B cell (primary cell): ENCODE data around the gene TMEM164. TPM values are rescaled to one million over a fixed set of nuclear protein-coding genes. Genes with fewer than 3 reads are reported as not detected.

Experiments used
- ATAC-seq: fragments of 200-7000 bp; cut with Tn5 transposase; one replicate; pipeline ENCODE4 v1.10.0; 2021; ENCODE audit warnings: low read depth, mild to moderate bottlenecking, moderate number of reproducible peaks, moderate library complexity
- CTCF ChIA-PET: fragments of 350-600 bp; sonication (Branson Sonifier 250); formaldehyde crosslinking; loops from one replicate; lab custom pipeline; 2021; ENCODE audit warnings: antibody characterized with exemption, inconsistent platforms; lab: Charles Lee
- POLR2A ChIA-PET: fragments of 350-600 bp; sonication (Branson Sonifier 250); formaldehyde crosslinking; loops from one replicate; lab custom pipeline; 2021; ENCODE audit warnings: antibody characterized with exemption; lab: Charles Lee
- DNase-seq: peaks from one replicate; pipeline ENCODE4 v3.0.0; 2013
- H2AFZ ChIP-seq: 2 replicates; pipeline ENCODE4 v1.6.1; 2012; ENCODE audit warnings: mild to moderate bottlenecking, low read depth, low read length; ENCODE audit not compliant: insufficient read depth, poor library complexity, severe bottlenecking
- H3K27ac ChIP-seq, 2 donors: 1 replicate in 1 of 2; 2 replicates in 1 of 2; pipeline ENCODE4 v1.5.1; 2012 to 2013; ENCODE audit warnings: low read length in 2 of 2, mild to moderate bottlenecking in 2 of 2, moderate library complexity in 1 of 2
- H3K27me3 ChIP-seq, 4 experiments: fragments of 200-600 bp in 1 of 4; sonication (generic) in 1 of 4; replicated peaks in 1 of 4; 1 replicate in 2 of 4; 2 replicates in 2 of 4; pipeline versions ENCODE4 v1.6.1 to v1.7.0; 2013 to 2016; ENCODE audit warnings: low read length in 3 of 4, mild to moderate bottlenecking in 2 of 4, mixed read lengths in 1 of 4, moderate library complexity in 1 of 4; ENCODE audit not compliant: insufficient read depth in 4 of 4, control insufficient read depth in 3 of 4; ENCODE audit errors: control extremely low read depth in 1 of 4
- H3K36me3 ChIP-seq, 2 experiments: replicated peaks in 1 of 2; 1 replicate in 1 of 2; 2 replicates in 1 of 2; pipeline versions ENCODE4 v1.6.1 to v1.7.1; 2013; ENCODE audit warnings: low read length in 1 of 2; ENCODE audit not compliant: insufficient read depth in 2 of 2, control insufficient read depth in 1 of 2; ENCODE audit errors: control extremely low read depth in 1 of 2, extremely low read depth in 1 of 2
- H3K4me1 ChIP-seq, 2 donors: fragments of 200-600 bp in 1 of 2; sonication (generic) in 1 of 2; 1 replicate in 1 of 2; 2 replicates in 1 of 2; pipeline versions ENCODE4 v1.5.1 to v1.6.1; 2013 to 2017; ENCODE audit warnings: low read length in 2 of 2; ENCODE audit not compliant: control insufficient read depth in 2 of 2, insufficient read depth in 2 of 2
- H3K4me2 ChIP-seq: replicated peaks from 2 replicates; pipeline ENCODE3; 2012; ENCODE audit warnings: mild to moderate bottlenecking, low read depth, low read length; ENCODE audit not compliant: poor library complexity, severe bottlenecking
- H3K4me3 ChIP-seq, 5 experiments: fragments of 200-600 bp in 1 of 5; sonication (generic) in 1 of 5; 1 replicate in 3 of 5; 2 replicates in 2 of 5; pipeline versions ENCODE4 v1.5.1 to v1.7.0; 2011 to 2016; ENCODE audit warnings: low read length in 4 of 5, mild to moderate bottlenecking in 4 of 5, low read depth in 2 of 5, control low read depth in 1 of 5, moderate library complexity in 1 of 5; ENCODE audit not compliant: insufficient read depth in 1 of 5; ENCODE audit errors: control extremely low read depth in 1 of 5, extremely low read depth in 1 of 5
- H3K79me2 ChIP-seq: fragments of 200-600 bp; sonication (generic); one replicate; pipeline ENCODE4 v1.6.0; 2016; ENCODE audit warnings: low read length; ENCODE audit not compliant: control insufficient read depth, insufficient read depth
- H3K9ac ChIP-seq: fragments of 200-600 bp; sonication (generic); 2 replicates; pipeline ENCODE4 v1.6.1; 2017; ENCODE audit warnings: mild to moderate bottlenecking, low read length, moderate library complexity
- H3K9me3 ChIP-seq, 3 donors: one replicate each; pipeline versions ENCODE4 v1.6.1 to v1.7.1; 2013; ENCODE audit warnings: low read length in 2 of 3; ENCODE audit not compliant: control insufficient read depth in 2 of 3, insufficient read depth in 1 of 3; ENCODE audit errors: control extremely low read depth in 1 of 3
- H4K20me1 ChIP-seq: 2 replicates; pipeline ENCODE4 v1.6.0; 2012; ENCODE audit warnings: mild to moderate bottlenecking, low read length; ENCODE audit not compliant: insufficient read depth, control insufficient read depth, poor library complexity, severe bottlenecking
- H3K27ac Mint-ChIP-seq: one replicate; pipeline ENCODE4 v1.8.0; 2021; ENCODE audit warnings: mixed read lengths
- H3K27me3 Mint-ChIP-seq: one replicate; pipeline ENCODE4 v1.8.0; 2021; ENCODE audit warnings: mixed read lengths
- H3K4me1 Mint-ChIP-seq: one replicate; pipeline ENCODE4 v1.8.0; 2021; ENCODE audit warnings: mixed read lengths
- H3K4me3 Mint-ChIP-seq: one replicate; pipeline ENCODE4 v1.8.0; 2021; ENCODE audit warnings: mixed read lengths
- H3K9me3 Mint-ChIP-seq: one replicate; pipeline ENCODE4 v1.8.0; 2022; ENCODE audit warnings: mixed read lengths; ENCODE audit not compliant: insufficient read depth
- CTCF ChIP-seq: fragments of 200-600 bp; IDR thresholded peaks from one replicate; pipeline ENCODE4 v1.8.0; 2022; ENCODE audit warnings: antibody characterized with exemption, mild to moderate bottlenecking
- EZH2 ChIP-seq: IDR thresholded peaks from 2 replicates; pipeline ENCODE4 v1.6.1; 2012; ENCODE audit warnings: borderline replicate concordance, low read depth, mild to moderate bottlenecking, moderate library complexity, low read length; ENCODE audit not compliant: insufficient read depth, poor library complexity, severe bottlenecking
- WGBS: methylation state at CpG from one replicate; pipeline ENCODE4 v1.1.5; 2013; ENCODE audit warnings: missing lambda C conversion rate; ENCODE audit not compliant: insufficient coverage; 5-methylcytosine and 5-hydroxymethylcytosine counted together
- intact Hi-C: fragments of 100-400 bp; cut with micrococcal nuclease; formaldehyde crosslinking; loops from one replicate; pipeline ENCODE4 v1.10.0; 2022
- polyA plus RNA-seq: library from polyadenylated mRNA; depleted of rRNA; stranded (reverse); fragments of >200 nt; gene quantifications from 2 replicates; pipeline ENCODE4 v1.2.3, GENCODE V29; 2012
- total RNA-seq, 2 donors: library from RNA; stranded (reverse); fragments of 120-200 nt in 1 of 2; gene quantifications; 1 replicate in 1 of 2; 2 replicates in 1 of 2; pipeline versions ENCODE4 v1.2.3 to v1.2.4, GENCODE V29; 2013 to 2022

TMEM164 gene
- total and polyA plus RNA-seq, 2 donors (not counting 1 experiment from before 2014, with no cell fraction given) = 9.4 to 26.6 TPM

GRCh38 chrX:110201799-110202198 is 198.9 kb downstream of the TMEM164 start:
- H2AFZ ChIP-seq = no peak overlapping the region
- H3K27ac ChIP-seq = no peak overlapping the region
- no peak overlapping the region for H3K4me3 ChIP-seq
- no peak for ATAC-seq
- Mint-ChIP-seq H3K9me3 (no peaks in the 10 kb centered on the region), H3K4me3 (no peak overlapping the region), H3K27me3 (no peaks in the 10 kb centered on the region), H3K4me1 (no peaks in the 10 kb centered on the region), H3K27ac (no peak overlapping the region)
- DNase-seq = no peak
- no peaks in the 10 kb centered on the region for H3K9me3 ChIP-seq
- no peak for TF ChIP-seq EZH2
- no peak for TF ChIP-seq CTCF
- H3K27me3 ChIP-seq = no peaks in the 10 kb centered on the region
- CTCF ChIA-PET = no interaction called here
- WGBS = no CpG with 5 or more reads among the region's 3 CpGs
- H3K4me1 ChIP-seq = no peaks in the 10 kb centered on the region
- no peak overlapping the region for H3K4me2 ChIP-seq
- H3K9ac ChIP-seq = no peak overlapping the region
- peaks cover 0 to 12% of the 10 kb centered on the region in 2 experiments for H3K36me3 ChIP-seq
- intact Hi-C loops = no loop called here
- POLR2A ChIA-PET = no interaction called here
- H3K79me2 ChIP-seq = no peaks in the 10 kb centered on the region
- no peaks in the 10 kb centered on the region for H4K20me1 ChIP-seq

- H2AFZ ChIP-seq = no peak overlapping the region
- no peaks in the 10 kb centered on the region for H3K79me2 ChIP-seq
- H3K9me3 ChIP-seq = no peaks in the 10 kb centered on the region
- POLR2A ChIA-PET = no interaction called here
- CTCF ChIA-PET = no interaction called here
- Mint-ChIP-seq H3K27me3 (no peaks in the 10 kb centered on the region), H3K27ac (no peak overlapping the region), H3K4me1 (no peaks in the 10 kb centered on the region), H3K4me3 (no peak overlapping the region), H3K9me3 (no peaks in the 10 kb centered on the region)
- no peak overlapping the region for H3K4me3 ChIP-seq
- H3K9ac ChIP-seq = no peak overlapping the region
- H3K4me1 ChIP-seq = no peaks in the 10 kb centered on the region
- H4K20me1 ChIP-seq = no peaks in the 10 kb centered on the region
- H3K36me3 ChIP-seq = peaks cover 0 to 9% of the 10 kb centered on the region in 2 experiments
- H3K27ac ChIP-seq = no peak overlapping the region
- H3K27me3 ChIP-seq = no peaks in the 10 kb centered on the region
- intact Hi-C loops = no loop called here
- no peak for TF ChIP-seq EZH2
- no peak for TF ChIP-seq CTCF
- ATAC-seq = no peak
- H3K4me2 ChIP-seq = no peak overlapping the region
- DNase-seq = no peak
These were observed 202.1 kb downstream of the TMEM164 start for GRCh38 chrX:110204986-110205385.
